ENCODE results near the gene KAZN. TPM values are rescaled to one million over a fixed set of nuclear protein-coding genes. Genes with fewer than 3 reads are reported as not detected.

The KAZN gene
- polyA plus RNA-seq, 1 donor (not counting 4 experiments of a cell fraction or from before 2014, with no cell fraction given) = 5.9 TPM

DNA sequence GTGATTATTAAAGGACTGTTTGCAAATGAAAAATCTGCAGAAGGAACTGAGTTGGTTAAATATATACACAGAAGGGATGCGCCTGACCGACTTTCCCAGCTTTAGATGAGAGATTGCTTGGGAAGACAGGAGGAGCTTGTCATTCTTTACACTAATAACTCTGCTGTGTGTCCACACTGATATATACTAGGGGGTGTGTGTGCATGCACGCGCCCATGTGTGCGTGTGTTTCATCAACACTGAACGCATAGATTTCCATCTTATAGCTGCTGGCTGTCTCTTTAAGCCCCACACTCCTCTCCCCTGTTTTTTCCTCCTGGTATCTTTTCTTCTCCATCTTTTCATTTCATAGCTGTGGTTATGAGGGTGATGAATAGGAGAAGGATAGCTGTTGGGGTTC is 6.9 kb upstream of the KAZN start:
- Histone ChIP-seq H3K4me1 (ENCODE audit: control insufficient read depth, extremely low read depth, insufficient read depth, low read length) (no peaks in the 10 kb centered on the region), H3K9me3 (ENCODE audit: control insufficient read depth, low read depth, low read length) (no peaks in the 10 kb centered on the region), H3K36me3 (ENCODE audit: control insufficient read depth in 2 of 2, extremely low read depth in 1 of 2, insufficient read depth in 2 of 2, low read length in 2 of 2) (no peaks in the 10 kb centered on the region), H3K79me2 (ENCODE audit: control insufficient read depth, insufficient read depth, low read length) (no peaks in the 10 kb centered on the region), H3K9ac (ENCODE audit: control insufficient read depth, extremely low read depth, insufficient read depth, low read length) (no peak overlapping the region), H3K4me2 (ENCODE audit: control insufficient read depth, extremely low read depth, insufficient read depth, low read depth, low read length) (no peak overlapping the region), H3K4me3 (ENCODE audit: control insufficient read depth in 2 of 3, extremely low read depth in 1 of 3, insufficient read depth in 2 of 3, low read depth in 1 of 3, low read length in 3 of 3) (no peak overlapping the region), H4K20me1 (ENCODE audit: control insufficient read depth, extremely low read depth, insufficient read depth, low read length) (no peaks in the 10 kb centered on the region), H2AFZ (ENCODE audit: control insufficient read depth, low read length) (no peak overlapping the region), H3K27ac (ENCODE audit: control insufficient read depth, insufficient read depth, low read length) (no peak overlapping the region), H3K27me3 (ENCODE audit: control insufficient read depth, extremely low read depth, insufficient read depth, low read length) (peaks cover 9% of the 10 kb centered on the region), H3K9me1 (ENCODE audit: control insufficient read depth, extremely low read depth, insufficient read depth, low read length) (no peaks in the 10 kb centered on the region)
- TF ChIP-seq, protein P1, sequence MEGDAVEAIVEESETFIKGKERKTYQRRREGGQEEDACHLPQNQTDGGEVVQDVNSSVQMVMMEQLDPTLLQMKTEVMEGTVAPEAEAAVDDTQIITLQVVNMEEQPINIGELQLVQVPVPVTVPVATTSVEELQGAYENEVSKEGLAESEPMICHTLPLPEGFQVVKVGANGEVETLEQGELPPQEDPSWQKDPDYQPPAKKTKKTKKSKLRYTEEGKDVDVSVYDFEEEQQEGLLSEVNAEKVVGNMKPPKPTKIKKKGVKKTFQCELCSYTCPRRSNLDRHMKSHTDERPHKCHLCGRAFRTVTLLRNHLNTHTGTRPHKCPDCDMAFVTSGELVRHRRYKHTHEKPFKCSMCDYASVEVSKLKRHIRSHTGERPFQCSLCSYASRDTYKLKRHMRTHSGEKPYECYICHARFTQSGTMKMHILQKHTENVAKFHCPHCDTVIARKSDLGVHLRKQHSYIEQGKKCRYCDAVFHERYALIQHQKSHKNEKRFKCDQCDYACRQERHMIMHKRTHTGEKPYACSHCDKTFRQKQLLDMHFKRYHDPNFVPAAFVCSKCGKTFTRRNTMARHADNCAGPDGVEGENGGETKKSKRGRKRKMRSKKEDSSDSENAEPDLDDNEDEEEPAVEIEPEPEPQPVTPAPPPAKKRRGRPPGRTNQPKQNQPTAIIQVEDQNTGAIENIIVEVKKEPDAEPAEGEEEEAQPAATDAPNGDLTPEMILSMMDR (optimal IDR thresholded peaks at IDR 0.05 in 1 of 3, IDR thresholded peaks at IDR 0.05 in 1 of 3, conservative IDR thresholded peaks at IDR 0.05 in 1 of 3; ENCODE audit: extremely low read depth in 1 of 3, insufficient read depth in 2 of 3, low read length in 3 of 3) = no peak
- no peak for TF ChIP-seq EZH2 (IDR thresholded peaks at IDR 0.05; ENCODE audit: low read length)
- dilution Hi-C loops (cut with MboI; ENCODE audit: extremely low pct_ligation_motif_present, low sequenced_read_pairs) = no loop called here
- DNase-seq (ENCODE audit: low read depth, low spot score) (no peak), FAIRE-seq (no peak)

DNA sequence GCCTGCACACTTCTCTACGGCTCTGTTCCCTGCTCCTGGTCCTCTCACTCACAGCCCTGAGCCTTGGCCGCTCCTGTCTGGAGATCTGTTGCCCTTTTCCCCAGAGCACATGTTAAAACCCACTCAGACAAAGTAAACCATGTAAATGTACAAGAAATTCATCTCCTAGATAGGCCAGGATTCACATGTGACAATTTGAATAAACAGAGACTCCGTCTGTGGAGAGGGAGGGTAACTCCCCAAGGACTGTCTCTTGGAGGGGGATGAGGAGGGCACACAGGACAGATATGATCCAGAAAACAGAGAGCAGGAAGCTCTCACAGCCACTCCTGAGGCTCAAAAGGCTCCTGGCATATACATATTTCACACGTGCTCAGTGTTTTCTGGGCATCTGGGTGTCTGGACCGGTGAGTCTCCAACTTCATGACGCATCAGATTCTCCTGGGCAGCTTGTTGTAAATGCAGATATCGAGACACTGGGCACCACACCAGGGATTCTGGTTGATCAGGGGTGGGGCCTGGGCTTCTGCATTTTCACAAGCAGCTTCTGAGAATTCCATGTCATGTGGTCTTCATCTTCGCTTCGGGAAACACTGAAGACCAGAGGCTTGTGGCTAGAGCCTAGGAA is 6.4 kb upstream of the KAZN start:
- no peak overlapping the region for H3K9ac ChIP-seq (ENCODE audit: control insufficient read depth, extremely low read depth, insufficient read depth, low read length)
- peaks cover 13% of the 10 kb centered on the region for H3K27me3 ChIP-seq (ENCODE audit: control insufficient read depth, extremely low read depth, insufficient read depth, low read length)
- H2AFZ ChIP-seq (ENCODE audit: control insufficient read depth, low read length) = no peak overlapping the region
- H3K9me1 ChIP-seq (ENCODE audit: control insufficient read depth, extremely low read depth, insufficient read depth, low read length) = no peaks in the 10 kb centered on the region
- H3K9me3 ChIP-seq (ENCODE audit: control insufficient read depth, low read depth, low read length) = no peaks in the 10 kb centered on the region
- dilution Hi-C loops (cut with MboI; ENCODE audit: extremely low pct_ligation_motif_present, low sequenced_read_pairs) = no loop called here
- H3K4me2 ChIP-seq (ENCODE audit: control insufficient read depth, extremely low read depth, insufficient read depth, low read depth, low read length) = no peak overlapping the region
- no peaks in the 10 kb centered on the region for H4K20me1 ChIP-seq (ENCODE audit: control insufficient read depth, extremely low read depth, insufficient read depth, low read length)
- H3K79me2 ChIP-seq (ENCODE audit: control insufficient read depth, insufficient read depth, low read length) = no peaks in the 10 kb centered on the region
- TF ChIP-seq, protein P1 (optimal IDR thresholded peaks at IDR 0.05 in 1 of 3, IDR thresholded peaks at IDR 0.05 in 1 of 3, conservative IDR thresholded peaks at IDR 0.05 in 1 of 3; ENCODE audit: extremely low read depth in 1 of 3, insufficient read depth in 2 of 3, low read length in 3 of 3) = no peak
- TF ChIP-seq EZH2 (IDR thresholded peaks at IDR 0.05; ENCODE audit: low read length) = no peak
- FAIRE-seq (no peak), DNase-seq (ENCODE audit: low read depth, low spot score) (no peak)
- H3K4me1 ChIP-seq (ENCODE audit: control insufficient read depth, extremely low read depth, insufficient read depth, low read length) = no peaks in the 10 kb centered on the region
- H3K36me3 ChIP-seq (ENCODE audit: control insufficient read depth in 2 of 2, extremely low read depth in 1 of 2, insufficient read depth in 2 of 2, low read length in 2 of 2) = no peaks in the 10 kb centered on the region
- H3K4me3 ChIP-seq (ENCODE audit: control insufficient read depth in 2 of 3, extremely low read depth in 1 of 3, insufficient read depth in 2 of 3, low read depth in 1 of 3, low read length in 3 of 3) = no peak overlapping the region
- H3K27ac ChIP-seq (ENCODE audit: control insufficient read depth, insufficient read depth, low read length) = no peak overlapping the region
